COLO829 (cell line): ENCODE data around the gene CYP4F8.
A peak's percentile ranks its signal among the peaks of the same experiment; 100 is the strongest.

Experiments used
- DNase-seq: peaks from one replicate; pipeline ENCODE4 v3.0.0; 2012; ENCODE audit warnings: low spot score

CYP4F8 gene

GRCh38 chr19:15616627-15617270, 1.7 kb downstream of the CYP4F8 start:
- DNase-seq, result no peak

GRCh38 chr19:15618321-15618720, 3.3 kb downstream of the CYP4F8 start:
- no peak for DNase-seq

- no peak for DNase-seq
Observed at GRCh38 chr19:15621801-15622200, 6.8 kb downstream of the CYP4F8 start.

GRCh38 chr19:15622991-15623390, 8.0 kb downstream of the CYP4F8 start:
- DNase-seq, result no peak

DNA sequence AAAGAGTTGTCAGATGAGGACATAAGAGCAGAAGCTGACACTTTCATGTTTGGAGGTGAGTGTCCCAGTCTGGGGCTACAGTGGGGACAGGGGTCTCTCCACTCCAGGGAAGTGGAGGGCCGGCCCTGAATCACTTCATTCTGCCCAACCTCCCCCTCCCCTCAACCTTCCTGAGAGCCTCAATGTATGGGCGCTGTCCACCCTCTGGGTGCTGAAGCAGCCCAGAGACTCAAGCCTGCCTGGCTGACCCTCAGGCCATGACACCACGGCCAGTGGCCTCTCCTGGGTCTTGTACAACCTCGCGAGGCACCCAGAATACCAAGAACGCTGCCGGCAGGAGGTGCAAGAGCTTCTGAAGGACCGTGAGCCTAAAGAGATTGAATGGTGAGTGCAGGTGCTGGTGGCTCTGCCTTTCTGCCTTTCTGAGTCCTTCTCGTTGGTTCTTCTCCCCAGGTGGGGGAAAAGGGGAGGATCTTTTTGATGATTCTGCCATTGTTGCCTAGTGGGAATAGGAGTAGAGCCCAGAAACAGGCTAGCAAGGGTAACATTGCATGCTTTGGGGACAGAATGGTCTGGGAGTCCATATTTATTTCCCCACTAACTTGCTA, 8.8 kb downstream of the CYP4F8 start:
- no peak for DNase-seq

- no peak for DNase-seq
Observed at GRCh38 chr19:15628236-15629002, 13.4 kb downstream of the CYP4F8 start.

GRCh38 chr19:15629003-15629880, 14.2 kb downstream of the CYP4F8 start:
- DNase-seq, result peak; percentile 54

GRCh38 chr19:15631817-15632216, 16.8 kb downstream of the CYP4F8 start:
- DNase-seq, result peak; percentile 18

DNA sequence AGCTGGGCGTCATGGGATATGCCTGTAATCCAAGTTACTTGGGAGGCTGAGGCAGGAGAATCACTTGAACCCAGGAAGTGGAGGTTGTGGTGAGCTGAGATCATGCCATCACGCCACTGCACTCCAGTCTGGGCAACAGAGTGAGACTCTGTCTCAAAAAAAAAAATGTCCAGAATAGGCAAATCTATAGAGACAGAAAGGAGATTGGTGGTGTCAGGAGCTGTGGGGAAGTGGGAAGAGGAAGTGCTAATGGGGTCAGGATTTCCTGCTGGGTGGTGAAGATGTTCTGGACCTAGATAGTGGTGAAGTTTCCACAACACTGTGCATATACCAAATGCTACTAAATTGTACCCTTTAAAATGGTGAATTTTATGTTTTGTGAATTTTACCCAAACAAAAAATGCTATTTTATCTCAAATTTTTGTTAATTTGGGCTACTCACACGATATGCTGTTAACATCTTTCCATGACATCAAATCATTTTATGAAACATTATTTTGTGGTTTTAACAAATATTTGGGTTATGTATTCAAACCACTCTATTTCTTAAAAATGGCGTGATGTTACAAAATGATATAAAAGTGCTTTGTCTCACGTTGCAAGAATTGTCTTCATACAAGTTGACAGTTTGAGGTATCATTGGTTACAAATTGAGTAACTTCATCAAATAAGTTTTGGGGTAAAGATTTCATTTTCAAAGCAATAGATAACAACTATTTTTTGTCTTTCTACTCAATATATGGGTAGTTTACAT, 18.2 kb downstream of the CYP4F8 start:
- no peak for DNase-seq

DNA sequence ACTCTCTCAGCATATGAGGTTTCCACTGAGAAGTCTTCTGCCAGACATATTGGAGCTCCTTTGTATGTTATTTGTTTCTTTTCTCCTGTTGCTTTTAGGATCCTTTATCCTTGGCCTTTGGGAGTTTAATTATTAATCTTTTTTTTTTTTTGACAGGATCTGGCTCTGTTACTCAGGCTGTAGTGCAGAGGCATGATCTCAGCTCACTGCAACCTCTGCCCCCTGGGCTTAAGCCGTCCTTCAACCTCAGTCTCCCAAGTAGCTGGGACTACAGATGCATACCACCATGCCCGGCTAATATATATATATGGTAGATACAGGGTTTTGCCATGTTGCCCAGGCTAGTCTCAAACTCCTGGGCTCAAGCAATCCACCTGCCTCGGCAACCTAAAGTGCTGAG, 19.1 kb downstream of the CYP4F8 start:
- no peak for DNase-seq

DNA sequence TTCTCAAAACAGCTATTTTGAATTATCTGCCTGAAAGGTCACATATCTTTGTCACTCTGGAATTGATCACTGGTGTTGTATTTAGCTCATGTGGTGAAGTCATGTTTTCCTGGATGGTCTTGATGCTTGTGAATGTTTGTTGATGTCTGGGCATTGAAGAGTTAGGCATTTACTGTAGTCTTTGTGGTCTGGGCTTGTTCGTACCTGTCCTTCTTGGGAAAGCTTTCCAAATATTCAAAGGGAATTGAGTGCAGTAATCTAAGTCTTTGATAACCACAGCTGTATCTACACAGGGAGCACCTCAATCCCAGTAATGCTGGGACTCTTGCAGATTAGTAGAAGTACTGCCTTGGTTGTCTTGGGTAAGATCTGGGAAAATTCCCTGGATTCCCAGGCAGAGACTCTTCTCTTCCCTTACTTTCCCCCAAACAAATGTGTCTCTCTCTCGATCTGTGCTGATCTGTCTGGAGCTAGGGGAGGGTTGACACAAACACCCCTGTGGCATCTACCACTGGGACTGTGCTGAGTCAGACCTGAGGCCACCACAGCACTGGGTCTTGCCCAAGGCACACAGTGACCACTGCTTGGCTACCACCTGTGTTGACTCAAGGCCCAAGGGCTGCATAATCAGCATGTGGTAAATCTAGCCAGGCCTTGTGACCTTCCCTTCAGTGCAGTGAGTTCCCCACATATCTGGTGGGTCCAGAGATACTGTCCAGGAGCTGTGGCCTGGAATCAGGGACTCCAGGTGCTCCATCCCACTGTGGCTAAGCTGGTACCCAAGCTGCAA, 20.2 kb downstream of the CYP4F8 start:
- DNase-seq, result no peak

DNA sequence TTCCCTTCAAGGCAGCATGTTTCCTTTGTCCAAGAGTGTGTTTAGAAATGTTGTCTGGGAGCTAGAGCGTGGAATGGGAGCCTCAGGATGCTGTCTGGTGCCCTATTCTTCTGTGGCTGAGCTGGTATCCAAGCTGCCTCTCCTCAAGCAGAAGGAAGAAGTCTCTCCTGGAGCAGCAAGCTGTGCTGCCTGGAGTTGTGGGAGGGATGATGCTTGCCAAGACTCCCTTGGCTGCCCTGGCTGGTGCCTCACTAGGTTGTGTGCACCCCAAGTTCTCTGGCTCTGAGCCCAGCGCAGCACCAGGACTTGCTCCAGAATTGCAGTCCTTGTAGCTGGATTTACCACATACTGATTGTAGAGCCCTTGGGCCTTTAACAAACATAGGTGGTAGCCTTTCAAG, 21.0 kb downstream of the CYP4F8 start:
- no peak for DNase-seq

DNA sequence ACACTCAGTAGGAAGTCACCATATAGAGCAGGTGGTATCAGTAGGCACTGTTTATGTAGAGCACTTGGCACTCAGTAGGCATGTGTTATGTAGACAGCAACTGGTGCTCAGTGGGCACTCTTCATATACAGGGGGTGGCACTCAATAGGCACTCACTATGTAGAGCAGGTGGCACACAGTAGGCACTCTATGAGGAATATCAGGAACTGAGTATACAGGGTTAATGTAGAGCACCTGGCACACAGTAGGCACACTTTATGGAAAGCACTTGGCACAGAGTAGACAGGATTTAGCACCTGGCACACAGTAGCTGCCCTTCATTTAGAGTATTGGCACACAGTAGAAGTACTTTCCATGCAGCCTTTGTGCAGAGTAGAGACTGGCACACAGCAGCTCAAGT, 24.6 kb downstream of the CYP4F8 start:
- DNase-seq, result no peak

DNA sequence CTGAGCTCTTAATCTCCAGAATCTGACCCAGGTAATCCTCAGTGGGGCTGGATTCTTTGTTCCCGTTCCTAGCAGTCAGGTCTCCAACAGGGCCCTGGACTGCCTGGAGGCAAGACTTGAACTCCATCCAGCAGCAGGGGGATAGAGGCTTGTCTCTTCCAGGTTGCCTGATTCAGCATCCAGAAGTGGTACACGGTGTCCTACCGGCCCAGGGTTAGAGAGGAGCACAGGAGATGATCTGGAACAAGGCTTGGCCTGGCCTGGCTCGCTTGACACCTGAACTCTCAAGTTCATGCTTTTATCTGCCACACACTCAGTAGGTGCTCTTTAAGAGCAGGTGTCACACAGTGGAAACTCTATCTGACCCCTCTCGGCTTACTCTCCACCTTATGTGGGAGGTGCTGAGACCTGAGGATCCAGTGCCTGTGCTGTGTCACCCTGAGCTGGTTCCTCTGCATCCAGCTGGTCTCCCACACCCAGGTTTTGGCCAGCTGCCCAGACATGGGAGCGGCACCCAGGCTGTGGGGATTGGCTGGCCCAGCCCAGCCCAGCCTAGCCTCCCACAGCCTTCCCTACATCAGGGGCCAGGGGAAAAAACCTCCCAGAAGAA, 25.4 kb downstream of the CYP4F8 start, which contains the start of gene CYP4F3:
CYP4F3 (plus strand) TSS at position 604 of the 610 bp plus-strand sequence. CDS start 519 bp downstream, outside the sequence.
- DNase-seq, result no peak

DNA sequence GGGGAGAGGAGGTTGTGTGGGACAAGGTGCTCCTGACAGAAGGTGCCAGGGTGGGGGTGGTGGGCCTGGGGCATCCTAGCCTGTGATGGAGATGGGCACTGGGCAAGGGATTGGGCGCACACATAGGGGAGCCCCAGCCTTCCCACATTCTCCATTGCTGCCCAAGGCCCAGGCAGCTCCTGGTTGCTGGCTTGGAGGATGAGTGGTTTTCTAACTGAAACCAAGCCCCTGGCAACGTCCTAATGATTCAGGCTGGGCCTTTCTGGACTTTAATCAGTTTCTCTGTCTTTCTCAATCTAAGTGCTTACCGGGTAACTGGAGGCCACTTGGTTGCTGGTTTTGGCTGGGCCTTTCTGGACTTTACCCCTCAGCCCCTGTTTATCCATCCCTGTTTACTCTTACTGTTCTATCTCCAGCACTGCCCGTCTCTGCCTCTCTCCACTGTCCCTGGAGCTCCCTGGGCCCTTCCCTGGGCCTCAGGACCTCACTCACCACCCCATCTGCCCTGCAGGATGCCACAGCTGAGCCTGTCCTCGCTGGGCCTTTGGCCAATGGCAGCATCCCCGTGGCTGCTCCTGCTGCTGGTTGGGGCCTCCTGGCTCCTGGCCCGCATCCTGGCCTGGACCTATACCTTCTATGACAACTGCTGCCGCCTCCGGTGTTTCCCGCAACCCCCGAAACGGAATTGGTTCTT, 26.0 kb downstream of the CYP4F8 start:
- no peak for DNase-seq

- no peak for DNase-seq
Observed at GRCh38 chr19:15641901-15642491, 27.0 kb downstream of the CYP4F8 start.

DNA sequence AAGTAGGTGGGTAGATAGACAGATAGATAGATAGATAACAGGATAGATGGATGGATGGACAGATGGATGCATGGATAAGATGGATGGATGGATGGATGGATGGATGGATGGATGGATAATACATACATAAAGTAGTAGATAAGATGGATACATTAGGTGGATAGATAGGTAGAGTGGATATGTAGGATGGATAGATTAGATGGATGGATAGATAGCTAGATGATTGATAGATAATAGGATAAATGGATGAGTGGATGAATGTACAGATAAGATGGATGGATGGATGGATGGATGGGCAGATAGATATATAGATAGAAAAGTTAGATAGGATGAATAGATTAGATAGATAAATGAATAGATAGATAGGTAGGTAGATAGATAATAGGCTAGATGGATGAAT, 27.8 kb downstream of the CYP4F8 start:
- no peak for DNase-seq

DNA sequence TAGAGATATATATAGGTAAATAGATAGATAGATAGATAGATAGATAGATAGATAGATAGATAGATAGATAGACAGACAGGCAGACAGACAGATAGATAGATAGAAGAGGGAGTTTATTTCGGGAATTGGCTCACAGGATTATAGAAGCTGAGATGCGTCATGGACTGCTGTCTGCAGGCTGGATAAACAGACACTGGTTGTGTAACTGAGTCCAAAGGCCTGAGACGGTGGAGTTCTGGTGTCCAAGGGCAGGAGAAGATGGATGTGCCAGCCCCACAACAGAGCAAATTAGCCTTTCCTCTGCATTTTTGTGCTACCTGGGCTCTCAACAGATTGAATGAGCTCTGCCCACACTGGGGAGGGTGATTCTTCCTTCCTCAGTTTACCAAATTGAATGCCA, 28.4 kb downstream of the CYP4F8 start:
- no peak for DNase-seq

DNA sequence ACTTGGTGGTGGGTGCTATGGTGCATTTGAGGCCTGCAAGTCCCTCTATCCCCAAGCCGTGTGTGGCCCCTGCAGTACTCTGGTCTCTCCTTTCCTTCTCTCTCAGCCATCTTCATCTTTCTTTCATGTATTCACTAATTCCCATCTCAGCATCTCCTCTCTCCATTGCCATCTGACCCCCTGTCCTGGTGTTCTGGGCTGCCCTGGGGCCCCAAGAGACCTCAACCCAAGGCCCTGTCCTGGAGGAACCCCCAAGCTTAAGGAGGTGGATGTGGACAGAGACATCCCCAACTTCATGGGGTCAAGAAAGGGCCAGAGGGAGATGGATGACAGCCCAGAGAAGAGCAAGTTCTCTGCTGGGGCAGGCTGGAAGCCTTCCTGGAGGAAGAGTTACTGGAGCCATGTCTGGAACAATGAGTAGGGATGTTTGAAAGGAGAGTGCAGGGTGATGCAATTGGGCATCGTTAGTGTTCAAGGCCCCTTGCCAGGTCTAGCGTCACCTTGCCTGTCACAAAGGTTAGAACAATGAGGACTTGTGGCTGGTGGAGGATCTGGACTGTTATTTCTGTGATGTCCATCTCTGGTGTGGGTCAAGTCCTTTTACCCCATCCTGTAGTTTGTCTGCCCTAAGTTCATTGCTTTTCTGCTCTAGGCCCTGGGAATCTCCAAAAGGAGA, 29.2 kb downstream of the CYP4F8 start:
- DNase-seq, result no peak
